PC-3 (cell line): ENCODE measurements around the gene PRLR. TPM values are rescaled to one million over a fixed set of nuclear protein-coding genes. Genes with fewer than 3 reads are reported as not detected.

Experiments
- ATAC-seq: fragments of 200-7000 bp; cut with Tn5 transposase; 2 replicates; pipeline ENCODE4 v1.9.1; 2020; ENCODE audit warnings: mild to moderate bottlenecking, moderate library complexity
- BruUV-seq: library from RNA; stranded (reverse); fragments of 400-500 nt; replicated peaks from 2 replicates; lab custom pipeline; 2021; lab: Mats Ljungman, UMichigan
- CTCF ChIA-PET: fragments of 300-600 bp; sonication (Branson Sonifier 250); formaldehyde crosslinking; loops from one replicate; lab custom pipeline; 2022; ENCODE audit warnings: antibody characterized with exemption; lab: Charles Lee
- POLR2A ChIA-PET: fragments of 300-600 bp; sonication (Branson Sonifier 250); formaldehyde crosslinking; loops from one replicate; lab custom pipeline; 2022; ENCODE audit warnings: antibody characterized with exemption; ENCODE audit not compliant: unreplicated experiment; lab: Charles Lee
- DNase-seq: peaks from one replicate; pipeline ENCODE4 v3.0.0-alpha.2; 2015
- H2AFZ ChIP-seq: fragments of 300-600 bp; sonication (generic); 2 replicates; pipeline ENCODE4 v1.6.0; 2016; ENCODE audit warnings: antibody characterized with exemption, low read length
- H3F3A ChIP-seq: fragments of 300-600 bp; sonication (generic); one replicate; pipeline ENCODE4 v1.6.0; 2017; ENCODE audit warnings: antibody characterized with exemption, low read length, control low read depth, mild to moderate bottlenecking; ENCODE audit not compliant: unreplicated experiment
- H3K27ac ChIP-seq: fragments of 300-600 bp; sonication (generic); 2 replicates; pipeline ENCODE4 v1.5.1; 2016; ENCODE audit warnings: mild to moderate bottlenecking, low read length
- H3K27me3 ChIP-seq: fragments of 300-600 bp; sonication (generic); 2 replicates; pipeline ENCODE4 v1.6.1; 2016; ENCODE audit warnings: low read length, mixed read lengths
- H3K36me3 ChIP-seq: fragments of 300-600 bp; sonication (generic); 2 replicates; pipeline ENCODE4 v1.6.1; 2016; ENCODE audit warnings: low read depth, mixed run types, low read length, mixed read lengths
- H3K4me1 ChIP-seq: fragments of 300-600 bp; sonication (generic); 2 replicates; pipeline ENCODE4 v1.5.1; 2016; ENCODE audit warnings: low read length; ENCODE audit not compliant: insufficient read depth
- H3K4me2 ChIP-seq: fragments of 300-600 bp; sonication (generic); 2 replicates; pipeline ENCODE4 v1.6.0; 2016; ENCODE audit warnings: low read length
- H3K4me3 ChIP-seq: fragments of 300-600 bp; sonication (generic); 2 replicates; pipeline ENCODE4 v1.5.1; 2016; ENCODE audit warnings: mild to moderate bottlenecking, low read length, mixed read lengths
- H3K79me2 ChIP-seq: fragments of 300-600 bp; sonication (generic); 2 replicates; pipeline ENCODE4 v1.6.1; 2017; ENCODE audit warnings: low read length, mixed read lengths
- H3K9ac ChIP-seq: fragments of 300-600 bp; sonication (generic); 2 replicates; pipeline ENCODE4 v1.6.0; 2016; ENCODE audit warnings: mild to moderate bottlenecking, low read length
- H3K9me2 ChIP-seq: fragments of 300-600 bp; sonication (generic); replicated peaks from 2 replicates; pipeline ENCODE4 v1.6.1; 2016; ENCODE audit warnings: mixed run types, low read length, mixed read lengths
- H3K9me3 ChIP-seq: fragments of 300-600 bp; sonication (generic); 2 replicates; pipeline ENCODE4 v1.6.1; 2016; ENCODE audit warnings: low read length, mixed read lengths
- H4K20me1 ChIP-seq: fragments of 300-600 bp; sonication (generic); 2 replicates; pipeline ENCODE4 v1.6.1; 2016; ENCODE audit warnings: low read length, mixed read lengths
- EZH2 ChIP-seq: fragments of 300-600 bp; sonication (generic); IDR thresholded peaks from one replicate; pipeline ENCODE4 v1.6.1; 2017; ENCODE audit warnings: antibody characterized with exemption, mild to moderate bottlenecking, low read length; ENCODE audit not compliant: unreplicated experiment
- EZH2phosphoT487 ChIP-seq: fragments of 300-600 bp; sonication (generic); IDR thresholded peaks from 2 replicates; pipeline ENCODE4 v1.6.1; 2018; ENCODE audit warnings: mild to moderate bottlenecking, antibody characterized with exemption, low read length, borderline replicate concordance
- intact Hi-C: fragments of 100-400 bp; cut with micrococcal nuclease; formaldehyde crosslinking; loops from 2 replicates; pipeline ENCODE4 v1.9.0; 2023
- total RNA-seq: library from RNA; depleted of rRNA; stranded (reverse); fragments of >200 nt; gene quantifications from 2 replicates; pipeline ENCODE4 v1.2.3, GENCODE V29; 2014
- TF ChIP-seq, protein P1 (sequence below): fragments of 300-600 bp; sonication (generic); conservative IDR thresholded peaks from 2 replicates; pipeline ENCODE4 v1.5.1; 2017; ENCODE audit warnings: antibody characterized with exemption, low read depth, mild to moderate bottlenecking, low read length

Gene PRLR
- total RNA-seq, 1 experiment from 2014 or later: 0.29 TPM

DNA sequence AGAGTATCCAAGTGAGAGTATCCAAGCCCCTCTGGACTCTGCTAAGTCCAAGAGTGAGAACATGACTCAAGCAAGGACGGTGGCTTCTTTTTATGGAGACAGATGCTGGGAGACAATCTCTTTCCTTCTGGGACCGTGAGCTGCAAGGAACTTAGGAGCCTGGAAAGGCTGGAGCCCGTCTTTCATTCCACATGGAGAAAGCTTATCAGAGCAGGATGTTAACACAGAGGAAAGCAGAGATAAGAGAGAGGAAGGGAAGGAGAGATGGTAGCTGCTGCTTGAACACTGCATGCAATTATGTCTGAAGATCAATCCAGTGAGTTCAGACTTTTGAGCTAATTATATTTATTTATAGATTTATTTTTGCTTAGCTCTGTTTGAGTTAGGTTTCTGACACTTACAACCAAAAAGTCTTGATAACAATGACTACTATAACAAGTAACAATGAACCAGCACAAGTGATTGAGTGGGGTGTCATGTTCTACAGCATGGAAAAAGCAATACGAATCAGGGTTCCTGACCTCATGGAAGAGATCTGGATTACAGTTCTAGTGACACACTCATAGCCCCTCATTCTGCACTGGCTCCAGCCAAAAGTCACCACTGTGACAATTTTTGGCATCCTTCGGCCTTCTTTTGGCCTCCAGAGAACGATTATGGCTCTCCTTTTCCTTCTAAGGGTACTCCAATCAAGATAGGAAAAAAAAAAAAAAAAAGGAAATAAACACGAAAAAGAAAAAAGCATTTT is 71.5 kb downstream of the PRLR start:
- BruUV-seq: no TSS peak
- intact Hi-C loops: no loop called here

DNA sequence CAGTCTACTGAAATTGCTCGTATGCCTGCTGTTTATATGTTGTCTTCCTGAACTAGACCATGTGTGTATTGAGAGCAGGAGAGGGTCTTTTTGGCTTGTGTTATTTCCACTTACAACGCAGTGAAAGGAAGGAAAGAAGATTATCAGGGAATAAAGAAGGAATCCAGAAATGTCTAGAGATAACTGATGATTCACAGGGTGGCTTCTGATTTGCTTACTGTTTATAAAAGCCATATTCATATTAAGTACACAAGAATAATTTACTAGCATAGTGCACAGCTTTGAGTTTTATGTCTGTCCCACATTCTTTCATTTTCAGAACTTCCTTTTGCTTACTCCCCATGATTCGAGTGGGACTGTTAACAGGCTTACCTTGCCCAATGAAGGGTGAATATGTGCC is 72.1 kb downstream of the PRLR start:
- BruUV-seq: no TSS peak
- no peak for TF ChIP-seq EZH2
- TF ChIP-seq EZH2phosphoT487: no peak
- TF ChIP-seq, protein P1, sequence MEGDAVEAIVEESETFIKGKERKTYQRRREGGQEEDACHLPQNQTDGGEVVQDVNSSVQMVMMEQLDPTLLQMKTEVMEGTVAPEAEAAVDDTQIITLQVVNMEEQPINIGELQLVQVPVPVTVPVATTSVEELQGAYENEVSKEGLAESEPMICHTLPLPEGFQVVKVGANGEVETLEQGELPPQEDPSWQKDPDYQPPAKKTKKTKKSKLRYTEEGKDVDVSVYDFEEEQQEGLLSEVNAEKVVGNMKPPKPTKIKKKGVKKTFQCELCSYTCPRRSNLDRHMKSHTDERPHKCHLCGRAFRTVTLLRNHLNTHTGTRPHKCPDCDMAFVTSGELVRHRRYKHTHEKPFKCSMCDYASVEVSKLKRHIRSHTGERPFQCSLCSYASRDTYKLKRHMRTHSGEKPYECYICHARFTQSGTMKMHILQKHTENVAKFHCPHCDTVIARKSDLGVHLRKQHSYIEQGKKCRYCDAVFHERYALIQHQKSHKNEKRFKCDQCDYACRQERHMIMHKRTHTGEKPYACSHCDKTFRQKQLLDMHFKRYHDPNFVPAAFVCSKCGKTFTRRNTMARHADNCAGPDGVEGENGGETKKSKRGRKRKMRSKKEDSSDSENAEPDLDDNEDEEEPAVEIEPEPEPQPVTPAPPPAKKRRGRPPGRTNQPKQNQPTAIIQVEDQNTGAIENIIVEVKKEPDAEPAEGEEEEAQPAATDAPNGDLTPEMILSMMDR: no peak
- Histone ChIP-seq H3K9ac (no peak overlapping the region), H3F3A (no peaks in the 10 kb centered on the region), H3K79me2 (no peaks in the 10 kb centered on the region), H3K4me1 (no peaks in the 10 kb centered on the region), H3K9me3 (no peaks in the 10 kb centered on the region), H3K4me2 (no peak overlapping the region), H3K36me3 (no peaks in the 10 kb centered on the region), H3K27ac (no peak overlapping the region), H3K27me3 (peaks cover 13% of the 10 kb centered on the region; the same call in 1 of the 2 replicates), H4K20me1 (no peaks in the 10 kb centered on the region), H2AFZ (no peak overlapping the region), H3K9me2 (no peaks in the 10 kb centered on the region), H3K4me3 (no peak overlapping the region)
- POLR2A ChIA-PET: no interaction called here
- intact Hi-C loops: no loop called here
- CTCF ChIA-PET: no interaction called here
- no peak for ATAC-seq
- DNase-seq: no peak

More for the DNA sequence above, 71.5 kb downstream of the PRLR start:
- no peak overlapping the region for H3K4me2 ChIP-seq
- DNase-seq (no peak), ATAC-seq (no peak)
- TF ChIP-seq, protein P1: no peak
- TF ChIP-seq EZH2 (no peak), EZH2phosphoT487 (no peak)
- no peaks in the 10 kb centered on the region for H4K20me1 ChIP-seq
- H3K27ac ChIP-seq: no peak overlapping the region
- no peak overlapping the region for H3K4me3 ChIP-seq
- ChIA-PET POLR2A (no interaction called here), CTCF (no interaction called here)
- no peak overlapping the region for H2AFZ ChIP-seq
- H3K79me2 ChIP-seq: no peaks in the 10 kb centered on the region
- H3K36me3 ChIP-seq: no peaks in the 10 kb centered on the region
- no peaks in the 10 kb centered on the region for H3F3A ChIP-seq
- H3K4me1 ChIP-seq: no peaks in the 10 kb centered on the region
- H3K9me2 ChIP-seq: no peaks in the 10 kb centered on the region
- H3K9me3 ChIP-seq: no peaks in the 10 kb centered on the region
- H3K9ac ChIP-seq: no peak overlapping the region
- H3K27me3 ChIP-seq: peaks cover 18% of the 10 kb centered on the region; the same call in 1 of the 2 replicates

DNA sequence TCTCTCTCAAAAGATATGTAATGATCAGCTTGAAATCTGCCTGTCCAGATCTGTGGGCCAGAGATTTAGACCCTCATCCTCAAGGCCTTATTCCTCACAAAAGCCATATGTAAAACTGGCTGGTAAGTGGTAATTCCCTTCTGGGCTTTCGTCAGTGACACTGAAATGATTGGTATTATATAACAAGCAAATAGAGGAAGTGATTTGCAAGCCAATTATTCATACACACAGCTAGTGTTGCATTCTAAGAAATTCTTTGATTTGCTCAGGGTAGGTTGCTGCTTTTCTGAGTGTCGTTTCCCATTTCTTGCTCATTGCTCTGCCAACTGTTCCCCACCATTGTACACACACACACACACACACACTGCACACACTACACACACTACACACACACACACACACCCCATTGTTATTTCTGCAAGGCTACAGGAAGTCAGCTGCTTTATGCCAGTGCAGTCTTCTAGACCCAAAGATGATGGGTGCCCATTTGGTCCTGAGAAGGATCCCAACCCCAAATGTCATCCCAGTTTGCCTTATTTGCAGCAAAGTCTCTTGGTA is 76.8 kb downstream of the PRLR start:
- ATAC-seq: no peak
- Histone ChIP-seq H3K4me2 (no peak overlapping the region), H3K79me2 (no peaks in the 10 kb centered on the region), H3K9ac (no peak overlapping the region), H3K9me3 (no peaks in the 10 kb centered on the region), H3F3A (no peaks in the 10 kb centered on the region), H3K27ac (no peak overlapping the region), H2AFZ (no peak overlapping the region), H3K36me3 (no peaks in the 10 kb centered on the region), H3K9me2 (no peaks in the 10 kb centered on the region), H3K4me1 (no peaks in the 10 kb centered on the region), H3K4me3 (no peak overlapping the region), H3K27me3 (no peaks in the 10 kb centered on the region), H4K20me1 (no peaks in the 10 kb centered on the region)
- BruUV-seq: no TSS peak
- no peak for TF ChIP-seq EZH2
- no peak for TF ChIP-seq EZH2phosphoT487
- TF ChIP-seq, protein P1: no peak
- no peak for DNase-seq
- CTCF ChIA-PET: no interaction called here
- intact Hi-C loops: no loop called here
- POLR2A ChIA-PET: interaction anchor here (0.6 kb wide), 1 partner anchor 632 kb away, joined by 9 read pairs; no protein-coding TSS in a partner anchor
